IPS-18c (cell line): Measurements from ENCODE around the gene CNTROB.

Experiments
- H3K4me3 ChIP-seq: 2 replicates; pipeline ENCODE4 v1.7.0; 2013; ENCODE audit warnings: low read depth, mild to moderate bottlenecking, low read length, moderate library complexity; ENCODE audit not compliant: insufficient read depth
- H3K9me3 ChIP-seq: one replicate; pipeline ENCODE4 v1.6.1; 2013; ENCODE audit warnings: mild to moderate bottlenecking, low read length, moderate library complexity; ENCODE audit not compliant: control insufficient read depth, insufficient read depth

The CNTROB gene

GRCh38 chr17:7995724-7996123 is 63.7 kb downstream of the CNTROB start:
- Histone ChIP-seq H3K9me3 (no peaks in the 10 kb centered on the region), H3K4me3 (no peak overlapping the region)

GRCh38 chr17:7997186-7997585 is 65.2 kb downstream of the CNTROB start:
- no peaks in the 10 kb centered on the region for H3K9me3 ChIP-seq
- no peak overlapping the region for H3K4me3 ChIP-seq
